HepG2 (cell line): ENCODE measurements around the gene FAM210A. TPM values are rescaled to one million over a fixed set of nuclear protein-coding genes. Genes with fewer than 3 reads are reported as not detected.

Source experiments
- ATAC-seq: fragments of 200-7000 bp; cut with Tn5 transposase; 3 replicates; pipeline ENCODE4 v1.9.1; 2020; ENCODE audit warnings: mild to moderate bottlenecking, moderate library complexity
- BruUV-seq: library from RNA; stranded (reverse); fragments of 400-500 nt; replicated peaks from 2 replicates; lab custom pipeline; 2021; lab: Mats Ljungman, UMichigan
- CTCF ChIA-PET: fragments of 300-600 bp; formaldehyde crosslinking; extraction: SDS; loops from one replicate; lab custom pipeline; 2021; ENCODE audit warnings: low total read pairs, inconsistent platforms, low intra/inter-chr PET ratio; lab: Yijun Ruan, JAX
- POLR2A ChIA-PET: fragments of 350-600 bp; sonication (Branson Sonifier 250); formaldehyde crosslinking; loops from one replicate; lab custom pipeline; 2020; ENCODE audit warnings: antibody characterized with exemption, inconsistent platforms; lab: Yijun Ruan, JAX
- DNase-seq: peaks from one replicate; pipeline ENCODE4 v3.0.0-alpha.2; 2015; ENCODE audit warnings: low spot score
- FAIRE-seq: peaks from 3 replicates; lab custom pipeline; 2011; peaks lifted over from hg19 to GRCh38; lab: Jason Lieb, UNC
- H2AFZ ChIP-seq: one replicate; pipeline ENCODE4 v1.6.1; 2011; ENCODE audit warnings: low read length, inconsistent platforms
- H3K27ac ChIP-seq: fragments of 300-600 bp; 3 replicates; pipeline ENCODE4 v1.8.0; 2011; ENCODE audit warnings: mixed run types, mild to moderate bottlenecking, mixed read lengths, low read length, inconsistent platforms; ENCODE audit not compliant: insufficient read depth; ENCODE audit errors: extremely low read length
- H3K27me3 ChIP-seq, 2 experiments: fragments of 200-600 bp in 1 of 2; 2 replicates in 1 of 2; 3 replicates in 1 of 2; pipeline versions ENCODE4 v1.6.0 to v1.8.0; 2011; ENCODE audit warnings: low read length in 2 of 2, mild to moderate bottlenecking in 2 of 2, moderate library complexity in 2 of 2, inconsistent platforms in 1 of 2; ENCODE audit not compliant: insufficient read depth in 2 of 2, control insufficient read depth in 1 of 2
- H3K36me3 ChIP-seq, 2 experiments: fragments of 200-600 bp in 1 of 2; replicated peaks in 1 of 2; 2 replicates in 1 of 2; 3 replicates in 1 of 2; pipeline versions ENCODE4 v1.5.1 to v1.8.0; 2011; ENCODE audit warnings: low read length in 2 of 2, inconsistent platforms in 1 of 2; ENCODE audit not compliant: insufficient read depth in 2 of 2, control insufficient read depth in 1 of 2
- H3K4me1 ChIP-seq: 2 replicates; pipeline ENCODE4 v1.5.1; 2012; ENCODE audit warnings: low read length, inconsistent platforms; ENCODE audit not compliant: insufficient read depth
- H3K4me2 ChIP-seq: 2 replicates; pipeline ENCODE4 v1.6.0; 2011; ENCODE audit warnings: low read depth, low read length, inconsistent platforms
- H3K4me3 ChIP-seq, 3 experiments: fragments of 200-600 bp in 1 of 3; sonication (generic), shearing (Covaris generic) in 1 of 3; replicated peaks in 1 of 3; 2 replicates each; pipeline ENCODE4 v1.5.1; 2011 to 2016; ENCODE audit warnings: low read length in 3 of 3, inconsistent platforms in 2 of 3, low read depth in 2 of 3, mild to moderate bottlenecking in 2 of 3, control low read depth in 1 of 3, mixed read lengths in 1 of 3; ENCODE audit not compliant: insufficient read depth in 1 of 3
- H3K79me2 ChIP-seq: one replicate; pipeline ENCODE4 v1.6.1; 2011; ENCODE audit warnings: low read length, inconsistent platforms; ENCODE audit not compliant: insufficient read depth
- H3K9ac ChIP-seq: 2 replicates; pipeline ENCODE4 v1.6.0; 2011; ENCODE audit warnings: mild to moderate bottlenecking, low read depth, low read length, inconsistent platforms; ENCODE audit not compliant: insufficient read depth
- H3K9me3 ChIP-seq: 2 replicates; pipeline ENCODE4 v1.5.1; 2012; ENCODE audit warnings: mild to moderate bottlenecking, low read length
- H4K20me1 ChIP-seq: 2 replicates; pipeline ENCODE4 v1.6.0; 2011; ENCODE audit warnings: inconsistent platforms, mild to moderate bottlenecking, low read length, moderate library complexity; ENCODE audit not compliant: insufficient read depth
- MAZ ChIP-seq, 2 experiments: sonication (generic) in 1 of 2; formaldehyde crosslinking in 1 of 2; IDR thresholded peaks; 2 replicates each; pipeline versions ENCODE4 v1.5.0 to v1.6.1; 2012 to 2020; ENCODE audit warnings: low read depth in 2 of 2, mild to moderate bottlenecking in 2 of 2, borderline replicate concordance in 1 of 2, improper control_type of control experiment in 1 of 2, low read length in 1 of 2, missing genetic modification reagents in 1 of 2, moderate library complexity in 1 of 2
- MTF2 ChIP-seq: sonication (generic); formaldehyde crosslinking; IDR thresholded peaks from 2 replicates; pipeline ENCODE4 v1.5.0; 2020; ENCODE audit warnings: missing genetic modification reagents, borderline replicate concordance
- NCOA5 ChIP-seq: sonication (generic); formaldehyde crosslinking; IDR thresholded peaks from 2 replicates; pipeline ENCODE4 v1.4.0; 2020; ENCODE audit warnings: missing genetic modification reagents
- RARA ChIP-seq: IDR thresholded peaks from 2 replicates; pipeline ENCODE4 v1.6.1; 2016; ENCODE audit warnings: missing genetic modification reagents, missing compliant biosample characterization
- TBX2 ChIP-seq: sonication (generic); formaldehyde crosslinking; IDR thresholded peaks from 2 replicates; pipeline ENCODE4 v1.5.0; 2020; ENCODE audit warnings: missing genetic modification reagents, mild to moderate bottlenecking, borderline replicate concordance
- ZSCAN12 ChIP-seq: sonication (generic); formaldehyde crosslinking; IDR thresholded peaks from 2 replicates; pipeline ENCODE4 v1.9.0; 2021; ENCODE audit warnings: mild to moderate bottlenecking, missing genetic modification reagents
- WGBS: methylation state at CpG from one replicate; pipeline ENCODE4 v1.1.6; 2017; ENCODE audit warnings: low lambda C conversion rate; 5-methylcytosine and 5-hydroxymethylcytosine counted together
- in situ Hi-C: cut with HindIII; loops from 2 replicates; pipeline ENCODE4 v1.10.0; 2017; ENCODE audit warnings: low pct_unique_long_range_greater_than_20kb; ENCODE audit not compliant: extremely low pct_ligation_motif_present
- intact Hi-C: fragments of 100-400 bp; cut with micrococcal nuclease; formaldehyde crosslinking; loops from one replicate; pipeline ENCODE4 v1.10.0; 2022; ENCODE audit not compliant: unreplicated experiment
- polyA plus RNA-seq, 8 experiments: library from polyadenylated mRNA; depleted of rRNA in 3 of 8; stranded (reverse) in 7 of 8; unstranded in 1 of 8; fragments of >200 nt; fragmentation: Illumina TruSeq in 4 of 8; extraction: Trizol in 4 of 8; gene quantifications; 2 replicates each; pipeline versions ENCODE4 v1.2.1 to v1.2.3, GENCODE V29; 2011 to 2016; ENCODE audit warnings: low read depth in 4 of 8, missing spikeins in 1 of 8, mixed read lengths in 1 of 8; ENCODE audit not compliant: insufficient read depth in 1 of 8
- total RNA-seq, 5 experiments: library from RNA; depleted of rRNA; stranded (reverse); fragments of >200 nt; fragmentation: Illumina TruSeq; extraction: Trizol; gene quantifications; 2 replicates each; pipeline ENCODE4 v1.2.3, GENCODE V29; 2016; ENCODE audit warnings: low read depth in 1 of 5
- TF ChIP-seq, protein P1 (sequence below): sonication (generic); formaldehyde crosslinking; IDR thresholded peaks from 2 replicates; pipeline ENCODE4 v1.4.0; 2020; ENCODE audit warnings: mild to moderate bottlenecking, missing genetic modification reagents

FAM210A gene
- total and polyA plus RNA-seq, 2 of the 13 experiments (the other 11 are each of a cell fraction or from before 2014, with no cell fraction given), result 33.2 to 37.5 TPM

DNA sequence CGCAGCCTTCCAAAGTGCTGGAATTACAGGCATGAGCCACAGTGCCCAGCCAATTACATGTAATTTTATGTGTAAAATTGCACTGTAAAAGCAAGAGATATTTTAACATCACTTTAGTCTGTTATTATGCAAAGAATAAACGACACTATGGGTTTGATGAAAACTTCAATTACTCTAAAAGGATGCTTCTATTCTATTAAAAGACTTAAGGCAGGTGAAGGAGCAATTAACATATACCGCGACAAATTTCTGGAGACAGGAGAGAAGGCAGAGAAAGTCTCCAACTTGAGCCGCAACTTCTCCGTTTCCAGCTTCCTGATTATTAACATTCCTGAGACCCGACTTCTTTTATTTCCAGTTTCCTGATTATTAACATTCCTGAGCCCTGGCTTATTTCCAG lies 53.7 kb downstream of the FAM210A start:
- H4K20me1 ChIP-seq, result peaks cover 3% of the 10 kb centered on the region; the same call in 1 of the 2 replicates
- no peak overlapping the region for H3K4me3 ChIP-seq
- H3K9me3 ChIP-seq, result no peaks in the 10 kb centered on the region
- BruUV-seq, result no TSS peak
- peaks cover 5% of the 10 kb centered on the region for H3K79me2 ChIP-seq
- intact Hi-C loops, result no loop called here
- no peak overlapping the region for H3K9ac ChIP-seq
- H3K27ac ChIP-seq, result no peak overlapping the region
- CTCF ChIA-PET, result no interaction called here
- TF ChIP-seq NCOA5 (CRISPR knock-in tag), result no peak
- TF ChIP-seq MTF2 (CRISPR knock-in tag), result no peak
- TF ChIP-seq RARA (CRISPR knock-in tag), result no peak
- no peak for TF ChIP-seq MAZ (IDR thresholded peaks at IDR 0.05; ENCODE audit: borderline replicate concordance, low read depth, low read length)
- TF ChIP-seq MAZ (CRISPR knock-in tag; IDR thresholded peaks at IDR 0.05; ENCODE audit: low read depth), result no peak
- TF ChIP-seq TBX2, result no peak
- TF ChIP-seq, protein P1, sequence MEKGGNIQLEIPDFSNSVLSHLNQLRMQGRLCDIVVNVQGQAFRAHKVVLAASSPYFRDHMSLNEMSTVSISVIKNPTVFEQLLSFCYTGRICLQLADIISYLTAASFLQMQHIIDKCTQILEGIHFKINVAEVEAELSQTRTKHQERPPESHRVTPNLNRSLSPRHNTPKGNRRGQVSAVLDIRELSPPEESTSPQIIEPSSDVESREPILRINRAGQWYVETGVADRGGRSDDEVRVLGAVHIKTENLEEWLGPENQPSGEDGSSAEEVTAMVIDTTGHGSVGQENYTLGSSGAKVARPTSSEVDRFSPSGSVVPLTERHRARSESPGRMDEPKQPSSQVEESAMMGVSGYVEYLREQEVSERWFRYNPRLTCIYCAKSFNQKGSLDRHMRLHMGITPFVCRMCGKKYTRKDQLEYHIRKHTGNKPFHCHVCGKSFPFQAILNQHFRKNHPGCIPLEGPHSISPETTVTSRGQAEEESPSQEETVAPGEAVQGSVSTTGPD (CRISPR knock-in tag), result no peak
- TF ChIP-seq ZSCAN12, result no peak
- TF ChIP-seq, all 625 proteins: peak for 0
- 93% methylated on average over 7 of the region's 7 CpGs for WGBS
- ATAC-seq (no peak), FAIRE-seq (no peak), DNase-seq (no peak)
- in situ Hi-C loops, result loop anchor here (25.0 kb wide), 1 partner anchor 90 kb away; no protein-coding TSS in a partner anchor
- H3K36me3 ChIP-seq, result peaks cover 3 to 20% of the 10 kb centered on the region in 2 experiments; a peak in 2 of 5 replicates
- POLR2A ChIA-PET, result no interaction called here
- no peak overlapping the region for H3K4me2 ChIP-seq
- H3K27me3 ChIP-seq, result no peaks in the 10 kb centered on the region
- H3K4me1 ChIP-seq, result peaks cover 6% of the 10 kb centered on the region; the same call in 1 of the 2 replicates
- H2AFZ ChIP-seq, result no peak overlapping the region
